KOPT-K1 (cell line): ENCODE data around the gene CNIH2.

ENCODE experiments used
- H3K27ac ChIP-seq: fragments of 200-600 bp; sonication (generic); 2 replicates; pipeline ENCODE4 v1.5.1; 2016; ENCODE audit warnings: antibody characterized with exemption, mild to moderate bottlenecking, low read depth, low read length; ENCODE audit not compliant: poor library complexity, severe bottlenecking
- H3K36me3 ChIP-seq: fragments of 200-600 bp; sonication (generic); 2 replicates; pipeline ENCODE4 v1.5.1; 2017; ENCODE audit warnings: antibody characterized with exemption, mild to moderate bottlenecking, low read length, moderate library complexity; ENCODE audit not compliant: insufficient read depth
- H3K9me3 ChIP-seq: fragments of 200-600 bp; sonication (generic); 2 replicates; pipeline ENCODE4 v1.5.1; 2017; ENCODE audit warnings: antibody characterized with exemption, low read length, mild to moderate bottlenecking; ENCODE audit not compliant: insufficient read depth, poor library complexity, severe bottlenecking

The CNIH2 gene

GRCh38 chr11:66277471-66278362, at the start of gene CNIH2:
TSS of gene CNIH2 (plus strand) at chr11:66278175. CDS start at chr11:66278457, 282 bp downstream.
- no peaks in the 10 kb centered on the region for H3K9me3 ChIP-seq
- no peak within 1 kb of the TSS for H3K27ac ChIP-seq
- H3K36me3 ChIP-seq: peaks cover 39% of the 10 kb centered on the region

- Histone ChIP-seq H3K27ac (no peak overlapping the region), H3K9me3 (no peaks in the 10 kb centered on the region), H3K36me3 (no peaks in the 10 kb centered on the region)
These were observed 49.5 kb upstream of the CNIH2 start for GRCh38 chr11:66228521-66228920.

GRCh38 chr11:66230156-66230555, 47.8 kb upstream of the CNIH2 start:
- no peaks in the 10 kb centered on the region for H3K9me3 ChIP-seq
- H3K36me3 ChIP-seq: no peaks in the 10 kb centered on the region
- H3K27ac ChIP-seq: no peak overlapping the region

- H3K9me3 ChIP-seq: no peaks in the 10 kb centered on the region
- H3K36me3 ChIP-seq: no peaks in the 10 kb centered on the region
- H3K27ac ChIP-seq: no peak overlapping the region
These were observed 47.0 kb upstream of the CNIH2 start for GRCh38 chr11:66230978-66231377.

GRCh38 chr11:66231561-66231960, 46.4 kb upstream of the CNIH2 start:
- H3K27ac ChIP-seq: no peak overlapping the region
- no peaks in the 10 kb centered on the region for H3K9me3 ChIP-seq
- no peaks in the 10 kb centered on the region for H3K36me3 ChIP-seq

- no peaks in the 10 kb centered on the region for H3K36me3 ChIP-seq
- H3K27ac ChIP-seq: no peak overlapping the region
- H3K9me3 ChIP-seq: no peaks in the 10 kb centered on the region
These were observed 45.2 kb upstream of the CNIH2 start for GRCh38 chr11:66232769-66233168.

GRCh38 chr11:66233301-66233700, 44.7 kb upstream of the CNIH2 start:
- no peak overlapping the region for H3K27ac ChIP-seq
- H3K36me3 ChIP-seq: no peaks in the 10 kb centered on the region
- no peaks in the 10 kb centered on the region for H3K9me3 ChIP-seq

- H3K27ac ChIP-seq: no peak overlapping the region
- no peaks in the 10 kb centered on the region for H3K36me3 ChIP-seq
- H3K9me3 ChIP-seq: no peaks in the 10 kb centered on the region
These were observed 42.8 kb upstream of the CNIH2 start for GRCh38 chr11:66235141-66235540.

GRCh38 chr11:66237867-66238266, 40.1 kb upstream of the CNIH2 start:
- Histone ChIP-seq H3K36me3 (no peaks in the 10 kb centered on the region), H3K9me3 (no peaks in the 10 kb centered on the region), H3K27ac (no peak overlapping the region)

- Histone ChIP-seq H3K9me3 (no peaks in the 10 kb centered on the region), H3K27ac (peak overlapping the region; percentile 93), H3K36me3 (no peaks in the 10 kb centered on the region)
These were observed 39.1 kb upstream of the CNIH2 start for GRCh38 chr11:66238786-66239413.

- H3K9me3 ChIP-seq: no peaks in the 10 kb centered on the region
- peak overlapping the region; percentile 93 for H3K27ac ChIP-seq
- no peaks in the 10 kb centered on the region for H3K36me3 ChIP-seq
These were observed 38.5 kb upstream of the CNIH2 start for GRCh38 chr11:66239511-66239910.

- Histone ChIP-seq H3K36me3 (no peaks in the 10 kb centered on the region), H3K27ac (peak overlapping the region; percentile 93), H3K9me3 (no peaks in the 10 kb centered on the region)
These were observed 37.8 kb upstream of the CNIH2 start for GRCh38 chr11:66239998-66240780.

GRCh38 chr11:66240781-66241136, 37.2 kb upstream of the CNIH2 start:
- Histone ChIP-seq H3K9me3 (no peaks in the 10 kb centered on the region), H3K36me3 (no peaks in the 10 kb centered on the region), H3K27ac (peak overlapping the region; percentile 93)

GRCh38 chr11:66242095-66242765, 35.7 kb upstream of the CNIH2 start:
- Histone ChIP-seq H3K27ac (peak overlapping the region; percentile 93), H3K36me3 (no peaks in the 10 kb centered on the region), H3K9me3 (no peaks in the 10 kb centered on the region)
